Gastroesophageal sphincter (tissue), 4 donors: ENCODE measurements around the gene EEFSEC. TPM values are rescaled to one million over a fixed set of nuclear protein-coding genes. Genes with fewer than 3 reads are reported as not detected.

Experiments used
- ATAC-seq: fragments of 150-250 bp; one replicate; pipeline ENCODE4 v1.9.1; 2016; ENCODE audit warnings: mild to moderate bottlenecking, moderate library complexity
- H3K27ac ChIP-seq, 4 donors: fragments of 200-600 bp; sonication (generic) in 3 of 4; 1 replicate in 3 of 4; 2 replicates in 1 of 4; pipeline ENCODE4 v1.5.1; 2016 to 2019
- H3K27me3 ChIP-seq: fragments of 200-600 bp; sonication (generic); one replicate; pipeline ENCODE4 v1.5.1; 2019
- H3K36me3 ChIP-seq, 2 donors: fragments of 200-600 bp; sonication (generic); one replicate each; pipeline ENCODE4 v1.5.1; 2019; ENCODE audit warnings: control low read depth in 1 of 2
- H3K4me1 ChIP-seq, 3 donors: fragments of 200-600 bp; sonication (generic); 1 replicate in 2 of 3; 2 replicates in 1 of 3; pipeline ENCODE4 v1.5.1; 2016 to 2019; ENCODE audit warnings: control low read depth in 2 of 3
- H3K4me3 ChIP-seq, 2 donors: fragments of 200-600 bp; sonication (generic); one replicate each; pipeline ENCODE4 v1.5.1; 2019; ENCODE audit warnings: mild to moderate bottlenecking in 1 of 2, moderate library complexity in 1 of 2
- H3K9me3 ChIP-seq, 3 donors: fragments of 200-600 bp; sonication (generic); one replicate each; pipeline ENCODE4 v1.5.1; 2017 to 2019; ENCODE audit warnings: control low read depth in 2 of 3
- EP300 ChIP-seq: sonication (generic); formaldehyde crosslinking; IDR thresholded peaks from one replicate; pipeline ENCODE4 v1.6.1; 2017; ENCODE audit warnings: antibody characterized with exemption, mild to moderate bottlenecking
- POLR2A ChIP-seq, 2 donors: fragments of 450-650 bp; IDR thresholded peaks; one replicate each; pipeline ENCODE4 v1.6.1; 2017; ENCODE audit warnings: antibody characterized with exemption in 2 of 2, mild to moderate bottlenecking in 2 of 2, moderate library complexity in 1 of 2
- POLR2AphosphoS5 ChIP-seq: sonication (generic); formaldehyde crosslinking; IDR thresholded peaks from one replicate; pipeline ENCODE4 v1.6.1; 2017; ENCODE audit warnings: antibody characterized with exemption
- WGBS, 2 donors: methylation state at CpG; one replicate each; pipeline ENCODE4 v1.1.5; 2018; ENCODE audit warnings: low coverage in 1 of 2; 5-methylcytosine and 5-hydroxymethylcytosine counted together
- total RNA-seq, 4 donors: library from RNA; depleted of rRNA; stranded (reverse); fragments of >200 nt; gene quantifications; one replicate each; pipeline ENCODE4 v1.1.0, GENCODE V29; 2016
- TF ChIP-seq, protein P1 (sequence below), 4 experiments: fragments of 200-600 bp in 2 of 4; fragments of 450-650 bp in 2 of 4; sonication (generic) in 1 of 4; IDR thresholded peaks; one replicate each; pipeline ENCODE4 v1.5.1; 2017 to 2019; ENCODE audit warnings: antibody characterized with exemption in 4 of 4, mild to moderate bottlenecking in 2 of 4, moderate library complexity in 2 of 4

EEFSEC gene
- total RNA-seq, 4 donors from 2014 or later, result 5.8 to 16.5 (median 11.4) TPM

DNA sequence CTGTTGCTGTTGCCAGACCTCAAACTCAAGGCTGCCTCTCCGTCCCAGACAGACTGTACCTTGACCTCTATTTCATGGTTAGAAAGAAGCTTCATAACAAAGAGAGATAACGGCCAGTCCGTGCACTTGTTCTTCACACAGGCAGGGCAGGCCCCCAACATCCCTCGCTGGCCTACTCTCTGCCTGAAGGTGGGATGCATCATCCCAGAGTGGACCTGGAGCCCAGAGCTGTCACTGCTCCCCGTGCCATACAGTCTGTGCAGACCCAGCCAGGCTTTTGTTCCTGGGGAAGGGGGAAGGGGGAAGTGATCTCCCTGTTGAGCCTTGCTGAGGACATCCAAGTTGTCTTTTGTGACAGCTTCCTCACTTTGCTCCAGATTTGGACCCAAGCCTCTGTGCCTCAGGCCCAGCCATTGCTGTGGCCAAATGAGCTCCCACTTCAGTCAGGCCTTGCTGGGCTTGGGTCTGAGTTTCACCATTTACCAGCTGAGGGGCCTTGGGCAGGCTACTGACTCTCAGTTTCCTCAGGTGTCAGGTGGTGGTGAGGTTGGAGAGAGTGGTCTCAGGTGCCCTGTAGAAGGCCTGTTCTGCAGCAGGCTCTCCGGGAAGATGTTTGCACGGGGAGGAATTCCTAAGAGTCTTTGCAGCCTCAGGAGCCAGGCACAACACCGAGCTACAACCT is 171.8 kb downstream of the EEFSEC start:
- ATAC-seq, result no peak
- H3K9me3 ChIP-seq, result no peaks in the 10 kb centered on the region
- H3K36me3 ChIP-seq, result peaks cover 0 to 1% of the 10 kb centered on the region in 2 donors
- WGBS, 2 donors, result 85 to 86% methylated on average over 4 to 8 of the region's 8 CpGs
- TF ChIP-seq POLR2A (IDR thresholded peaks at IDR 0.05) (no peak), EP300 (no peak), POLR2AphosphoS5 (no peak)
- TF ChIP-seq, protein P1, sequence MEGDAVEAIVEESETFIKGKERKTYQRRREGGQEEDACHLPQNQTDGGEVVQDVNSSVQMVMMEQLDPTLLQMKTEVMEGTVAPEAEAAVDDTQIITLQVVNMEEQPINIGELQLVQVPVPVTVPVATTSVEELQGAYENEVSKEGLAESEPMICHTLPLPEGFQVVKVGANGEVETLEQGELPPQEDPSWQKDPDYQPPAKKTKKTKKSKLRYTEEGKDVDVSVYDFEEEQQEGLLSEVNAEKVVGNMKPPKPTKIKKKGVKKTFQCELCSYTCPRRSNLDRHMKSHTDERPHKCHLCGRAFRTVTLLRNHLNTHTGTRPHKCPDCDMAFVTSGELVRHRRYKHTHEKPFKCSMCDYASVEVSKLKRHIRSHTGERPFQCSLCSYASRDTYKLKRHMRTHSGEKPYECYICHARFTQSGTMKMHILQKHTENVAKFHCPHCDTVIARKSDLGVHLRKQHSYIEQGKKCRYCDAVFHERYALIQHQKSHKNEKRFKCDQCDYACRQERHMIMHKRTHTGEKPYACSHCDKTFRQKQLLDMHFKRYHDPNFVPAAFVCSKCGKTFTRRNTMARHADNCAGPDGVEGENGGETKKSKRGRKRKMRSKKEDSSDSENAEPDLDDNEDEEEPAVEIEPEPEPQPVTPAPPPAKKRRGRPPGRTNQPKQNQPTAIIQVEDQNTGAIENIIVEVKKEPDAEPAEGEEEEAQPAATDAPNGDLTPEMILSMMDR (IDR thresholded peaks at IDR 0.05), result no peak
- H3K27me3 ChIP-seq, result no peaks in the 10 kb centered on the region
- no peak overlapping the region for H3K27ac ChIP-seq
- no peak overlapping the region for H3K4me3 ChIP-seq
- H3K4me1 ChIP-seq, result no peaks in the 10 kb centered on the region

DNA sequence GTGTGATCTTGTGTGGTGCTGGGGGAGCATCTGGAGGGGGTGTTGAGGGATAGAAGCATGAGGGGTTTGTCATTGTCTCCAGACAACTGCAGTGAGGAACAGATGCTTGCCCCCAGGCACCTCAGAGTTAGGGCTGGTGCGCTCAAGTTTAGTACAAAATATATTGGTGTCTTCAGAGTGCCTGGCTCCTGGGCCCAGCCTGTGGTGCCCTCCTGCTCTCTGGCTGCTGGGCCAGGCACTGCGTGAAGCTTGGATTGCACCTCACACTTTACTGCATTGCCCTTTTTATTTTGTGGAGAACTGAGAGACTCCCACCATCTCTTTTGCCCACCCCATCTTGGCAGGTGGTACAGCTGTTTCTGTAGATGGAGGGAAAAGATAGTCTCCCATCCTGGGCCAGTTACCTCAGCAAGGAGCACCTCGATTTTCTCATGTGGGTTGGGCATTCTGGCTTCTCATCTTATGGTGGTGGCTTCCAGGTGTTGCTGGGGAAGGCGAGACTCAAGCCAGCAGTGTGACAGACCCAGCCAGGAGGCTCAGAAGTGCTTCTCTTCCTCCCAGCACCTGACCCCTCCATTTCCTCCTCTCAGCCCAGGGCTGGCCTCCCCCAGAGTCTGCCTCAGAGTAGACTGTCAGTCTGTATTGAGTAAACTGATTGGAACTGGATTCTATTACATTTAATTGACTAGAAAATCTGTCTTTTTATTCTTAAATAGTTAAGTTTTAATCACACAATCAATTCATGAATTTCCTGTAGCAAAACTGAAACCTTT is 173.0 kb downstream of the EEFSEC start:
- Histone ChIP-seq H3K27me3 (no peaks in the 10 kb centered on the region), H3K36me3 (no peaks in the 10 kb centered on the region), H3K27ac (no peak overlapping the region), H3K9me3 (no peaks in the 10 kb centered on the region), H3K4me1 (no peaks in the 10 kb centered on the region), H3K4me3 (no peak overlapping the region)
- ATAC-seq, result no peak
- WGBS, 2 donors, result 86 to 93% methylated on average over 2 to 3 of the region's 4 CpGs
- TF ChIP-seq EP300 (no peak), POLR2A (IDR thresholded peaks at IDR 0.05) (no peak), POLR2AphosphoS5 (no peak)
- TF ChIP-seq, protein P1 (IDR thresholded peaks at IDR 0.05), result no peak

DNA sequence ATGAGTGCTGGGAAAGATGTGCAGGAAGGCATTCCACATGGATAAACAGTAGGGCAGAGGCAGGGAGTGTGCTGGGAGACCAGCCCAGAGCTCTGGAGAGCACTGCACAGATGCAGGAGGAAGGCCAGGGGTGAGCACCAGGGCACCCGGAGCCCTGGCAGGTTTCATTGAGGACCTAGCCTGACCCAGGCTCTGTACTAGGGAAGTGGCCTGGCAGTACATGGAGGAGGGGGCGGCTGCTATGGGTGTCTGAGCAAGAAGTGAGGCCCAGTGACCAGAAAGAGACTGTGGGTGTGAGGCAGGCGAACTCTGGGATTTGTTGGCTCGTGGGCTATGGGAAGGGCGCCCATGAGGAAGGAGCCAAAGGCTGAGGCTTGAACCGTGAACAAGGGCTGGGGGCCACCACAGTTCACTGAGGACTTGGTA is 174.3 kb downstream of the EEFSEC start:
- no peaks in the 10 kb centered on the region for H3K4me1 ChIP-seq
- H3K4me3 ChIP-seq, result no peak overlapping the region
- no peak for TF ChIP-seq POLR2AphosphoS5
- TF ChIP-seq, protein P1 (IDR thresholded peaks at IDR 0.05), result no peak
- no peak for TF ChIP-seq EP300
- TF ChIP-seq POLR2A (IDR thresholded peaks at IDR 0.05), result no peak
- no peak overlapping the region for H3K27ac ChIP-seq
- H3K9me3 ChIP-seq, result no peaks in the 10 kb centered on the region
- no peaks in the 10 kb centered on the region for H3K36me3 ChIP-seq
- no CpG with 5 or more reads among the region's 6 CpGs for WGBS, 2 donors
- H3K27me3 ChIP-seq, result no peaks in the 10 kb centered on the region
- no peak for ATAC-seq

DNA sequence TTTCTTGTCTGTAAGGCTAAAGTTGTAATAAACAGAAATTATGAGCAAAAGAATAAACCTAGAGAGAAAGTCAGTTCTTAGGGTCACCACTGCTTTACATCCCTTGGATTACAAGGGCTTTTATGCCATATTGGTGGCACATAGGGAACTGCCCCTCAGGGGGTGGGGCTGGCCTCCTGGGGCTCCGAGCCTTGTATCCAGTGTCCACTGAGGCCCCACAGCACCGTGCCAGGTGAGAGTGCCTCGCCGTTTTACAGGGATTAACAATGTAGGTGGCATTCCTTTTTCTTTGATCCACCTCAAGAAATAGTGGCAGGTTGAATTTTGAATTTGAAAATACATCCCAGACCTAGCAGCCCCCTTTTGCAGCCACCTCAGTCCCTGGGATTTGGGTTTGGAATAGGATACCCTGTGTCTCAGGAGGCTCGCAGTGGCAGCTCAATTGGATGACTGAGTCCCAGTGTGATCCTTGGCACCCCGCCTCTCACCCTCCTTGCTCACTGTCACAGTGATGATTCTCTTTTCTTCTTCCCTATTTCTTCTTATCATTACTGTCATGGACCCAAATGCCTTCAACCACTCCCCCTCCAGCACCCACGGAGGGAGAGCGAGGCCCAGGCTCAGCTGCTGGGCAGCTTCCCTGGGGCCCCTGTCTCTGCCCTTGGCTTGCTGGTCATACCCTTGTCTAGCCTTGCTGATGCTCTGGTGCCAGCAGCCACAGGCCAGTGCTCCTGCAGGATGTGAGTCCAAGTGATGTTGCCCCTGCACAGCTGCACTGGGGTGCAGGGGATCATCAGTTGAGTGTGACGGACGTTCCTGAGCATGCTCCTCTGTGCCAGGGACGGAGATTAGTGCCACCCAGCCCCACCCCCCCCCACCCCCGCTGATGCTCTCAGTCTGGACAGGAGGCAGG is 175.5 kb downstream of the EEFSEC start:
- Histone ChIP-seq H3K27me3 (no peaks in the 10 kb centered on the region), H3K4me3 (no peak overlapping the region), H3K9me3 (no peaks in the 10 kb centered on the region), H3K36me3 (no peaks in the 10 kb centered on the region), H3K27ac (no peak overlapping the region), H3K4me1 (no peaks in the 10 kb centered on the region)
- no peak for TF ChIP-seq POLR2AphosphoS5
- TF ChIP-seq, protein P1 (IDR thresholded peaks at IDR 0.05), result no peak
- TF ChIP-seq POLR2A (IDR thresholded peaks at IDR 0.05), result no peak
- TF ChIP-seq EP300, result no peak
- ATAC-seq, result no peak
- WGBS, 2 donors, result 88 to 100% methylated on average over 1 to 8 of the region's 12 CpGs
